Neural progenitor cell (in vitro differentiated cells): ENCODE data around the gene KXD1. TPM values are rescaled to one million over a fixed set of nuclear protein-coding genes. Genes with fewer than 3 reads are reported as not detected.
A peak's percentile ranks its signal among the peaks of the same experiment; 100 is the strongest.

Experiments used
- DNase-seq: peaks from one replicate; pipeline ENCODE4 v3.0.0-alpha.2; 2016; ENCODE audit warnings: low spot score
- H2AFZ ChIP-seq: fragments of 200-600 bp; sonication (generic); replicated peaks from 2 replicates; pipeline ENCODE4 v1.6.1; 2016; ENCODE audit warnings: antibody characterized with exemption
- H3F3A ChIP-seq: fragments of 200-600 bp; sonication (generic); 2 replicates; pipeline ENCODE4 v1.6.1; 2016; ENCODE audit warnings: antibody characterized with exemption, low read depth
- H3K27ac ChIP-seq: fragments of 200-600 bp; sonication (generic); 2 replicates; pipeline ENCODE4 v1.5.1; 2016; ENCODE audit warnings: mild to moderate bottlenecking
- H3K27me3 ChIP-seq: fragments of 200-600 bp; sonication (generic); 2 replicates; pipeline ENCODE4 v1.6.1; 2016; ENCODE audit warnings: mild to moderate bottlenecking, moderate library complexity
- H3K36me3 ChIP-seq: fragments of 200-600 bp; sonication (generic); 2 replicates; pipeline ENCODE4 v1.5.1; 2016
- H3K4me1 ChIP-seq: fragments of 200-600 bp; sonication (generic); 2 replicates; pipeline ENCODE4 v1.6.1; 2016; ENCODE audit warnings: mixed run types
- H3K4me2 ChIP-seq: fragments of 200-600 bp; sonication (generic); 2 replicates; pipeline ENCODE4 v1.6.1; 2016
- H3K4me3 ChIP-seq: fragments of 200-600 bp; sonication (generic); 2 replicates; pipeline ENCODE4 v1.5.1; 2016
- H3K79me2 ChIP-seq: fragments of 200-600 bp; sonication (generic); 2 replicates; pipeline ENCODE4 v1.6.1; 2016; ENCODE audit warnings: low read depth
- H3K9ac ChIP-seq: fragments of 200-600 bp; sonication (generic); 2 replicates; pipeline ENCODE4 v1.6.1; 2016
- H3K9me3 ChIP-seq: fragments of 200-600 bp; sonication (generic); 2 replicates; pipeline ENCODE4 v1.5.1; 2016; ENCODE audit warnings: low read depth
- H4K20me1 ChIP-seq: fragments of 200-600 bp; sonication (generic); 2 replicates; pipeline ENCODE4 v1.6.1; 2016; ENCODE audit warnings: low read depth
- H3K27ac Mint-ChIP-seq: 3 replicates; pipeline ENCODE4 v1.8.0; 2021; ENCODE audit warnings: mixed read lengths
- H3K27me3 Mint-ChIP-seq: 2 replicates; pipeline ENCODE4 v1.8.0; 2022; ENCODE audit warnings: low read depth, mild to moderate bottlenecking, inconsistent platforms, moderate library complexity, mixed read lengths; ENCODE audit not compliant: insufficient read depth
- H3K36me3 Mint-ChIP-seq: 3 replicates; pipeline ENCODE4 v1.8.0; 2021; ENCODE audit warnings: mixed read lengths
- H3K4me1 Mint-ChIP-seq: 3 replicates; pipeline ENCODE4 v1.8.0; 2021; ENCODE audit warnings: mixed read lengths
- H3K4me3 Mint-ChIP-seq: 3 replicates; pipeline ENCODE4 v1.8.0; 2021; ENCODE audit warnings: mild to moderate bottlenecking, moderate library complexity, mixed read lengths
- H3K9me3 Mint-ChIP-seq: 3 replicates; pipeline ENCODE4 v1.8.0; 2020; ENCODE audit warnings: mixed read lengths
- EZH2 ChIP-seq: fragments of 200-600 bp; sonication (generic); IDR thresholded peaks from 2 replicates; pipeline ENCODE4 v1.6.1; 2017; ENCODE audit warnings: antibody characterized with exemption, mild to moderate bottlenecking, moderate library complexity
- EZH2phosphoT487 ChIP-seq: fragments of 200-600 bp; sonication (generic); IDR thresholded peaks from 2 replicates; pipeline ENCODE4 v1.6.1; 2017; ENCODE audit warnings: antibody characterized with exemption
- total RNA-seq: library from RNA; depleted of rRNA; stranded (reverse); fragments of >200 nt; gene quantifications from 2 replicates; pipeline ENCODE4 v1.2.3, GENCODE V29; 2015; ENCODE audit warnings: low replicate concordance
- TF ChIP-seq, protein P1 (sequence below): fragments of 200-600 bp; sonication (generic); IDR thresholded peaks from 2 replicates; pipeline ENCODE4 v1.5.1; 2017; ENCODE audit warnings: antibody characterized with exemption, mild to moderate bottlenecking

The KXD1 gene
- total RNA-seq, 1 donor from 2014 or later = 82.7 TPM

- H3K9me3 Mint-ChIP-seq = no peaks in the 10 kb centered on the region
- Histone ChIP-seq H3K9me3 (no peaks in the 10 kb centered on the region), H3K36me3 (no peaks in the 10 kb centered on the region), H3K79me2 (peaks cover 2% of the 10 kb centered on the region), H3K4me1 (no peaks in the 10 kb centered on the region), H3K27me3 (no peaks in the 10 kb centered on the region), H3K4me2 (no peak overlapping the region), H4K20me1 (peaks cover 3% of the 10 kb centered on the region), H3K9ac (no peak overlapping the region), H3K4me3 (no peak overlapping the region), H2AFZ (no peak overlapping the region), H3F3A (peaks cover 16% of the 10 kb centered on the region), H3K27ac (no peak overlapping the region)
- no peak overlapping the region for H3K4me3 Mint-ChIP-seq
- peaks cover 2% of the 10 kb centered on the region for H3K36me3 Mint-ChIP-seq
- no peaks in the 10 kb centered on the region for H3K27me3 Mint-ChIP-seq
- peak overlapping the region; percentile 33 for H3K27ac Mint-ChIP-seq
- DNase-seq = no peak
- H3K4me1 Mint-ChIP-seq = no peaks in the 10 kb centered on the region
- TF ChIP-seq EZH2 (no peak), EZH2phosphoT487 (no peak)
- TF ChIP-seq, protein P1, sequence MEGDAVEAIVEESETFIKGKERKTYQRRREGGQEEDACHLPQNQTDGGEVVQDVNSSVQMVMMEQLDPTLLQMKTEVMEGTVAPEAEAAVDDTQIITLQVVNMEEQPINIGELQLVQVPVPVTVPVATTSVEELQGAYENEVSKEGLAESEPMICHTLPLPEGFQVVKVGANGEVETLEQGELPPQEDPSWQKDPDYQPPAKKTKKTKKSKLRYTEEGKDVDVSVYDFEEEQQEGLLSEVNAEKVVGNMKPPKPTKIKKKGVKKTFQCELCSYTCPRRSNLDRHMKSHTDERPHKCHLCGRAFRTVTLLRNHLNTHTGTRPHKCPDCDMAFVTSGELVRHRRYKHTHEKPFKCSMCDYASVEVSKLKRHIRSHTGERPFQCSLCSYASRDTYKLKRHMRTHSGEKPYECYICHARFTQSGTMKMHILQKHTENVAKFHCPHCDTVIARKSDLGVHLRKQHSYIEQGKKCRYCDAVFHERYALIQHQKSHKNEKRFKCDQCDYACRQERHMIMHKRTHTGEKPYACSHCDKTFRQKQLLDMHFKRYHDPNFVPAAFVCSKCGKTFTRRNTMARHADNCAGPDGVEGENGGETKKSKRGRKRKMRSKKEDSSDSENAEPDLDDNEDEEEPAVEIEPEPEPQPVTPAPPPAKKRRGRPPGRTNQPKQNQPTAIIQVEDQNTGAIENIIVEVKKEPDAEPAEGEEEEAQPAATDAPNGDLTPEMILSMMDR = no peak
These were observed 31.4 kb upstream of the KXD1 start for GRCh38 chr19:18526316-18526715.

- Histone ChIP-seq H3K79me2 (no peaks in the 10 kb centered on the region), H3K4me1 (no peaks in the 10 kb centered on the region), H3K27me3 (no peaks in the 10 kb centered on the region), H3K9ac (no peak overlapping the region), H3K4me2 (no peak overlapping the region), H3K9me3 (no peaks in the 10 kb centered on the region), H3K36me3 (no peaks in the 10 kb centered on the region), H2AFZ (no peak overlapping the region), H3F3A (no peaks in the 10 kb centered on the region), H4K20me1 (no peaks in the 10 kb centered on the region), H3K4me3 (no peak overlapping the region), H3K27ac (no peak overlapping the region)
- H3K36me3 Mint-ChIP-seq = peaks cover 8% of the 10 kb centered on the region
- no peaks in the 10 kb centered on the region for H3K4me1 Mint-ChIP-seq
- H3K4me3 Mint-ChIP-seq = no peak overlapping the region
- H3K27ac Mint-ChIP-seq = no peak overlapping the region
- no peaks in the 10 kb centered on the region for H3K27me3 Mint-ChIP-seq
- DNase-seq = no peak
- TF ChIP-seq, protein P1 = no peak
- TF ChIP-seq EZH2phosphoT487 (no peak), EZH2 (no peak)
- no peaks in the 10 kb centered on the region for H3K9me3 Mint-ChIP-seq
These were observed 27.9 kb upstream of the KXD1 start for GRCh38 chr19:18529782-18530181.

DNA sequence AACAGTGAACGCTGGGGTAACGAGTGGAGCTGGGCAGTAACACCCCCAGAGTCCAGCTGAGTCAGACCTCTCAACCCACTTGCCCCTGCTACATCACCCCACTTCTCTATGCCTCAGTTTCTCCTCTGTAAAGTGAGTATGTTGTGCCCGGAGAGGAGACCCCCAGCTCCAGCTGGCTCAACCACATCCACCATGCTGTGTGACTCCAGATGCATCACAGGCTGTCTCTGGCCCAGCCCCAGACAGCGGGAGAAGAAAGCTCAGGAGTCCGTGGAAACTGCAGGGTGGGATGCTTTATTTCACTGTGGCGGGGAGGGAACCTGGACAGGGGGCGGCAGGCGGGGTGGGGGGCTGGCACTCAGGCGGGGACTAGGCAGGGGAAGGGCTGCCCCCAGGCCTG lies 26.2 kb upstream of the KXD1 start:
- peaks cover 9% of the 10 kb centered on the region for H3K36me3 Mint-ChIP-seq

More for the DNA sequence above, 26.2 kb upstream of the KXD1 start:
- Histone ChIP-seq H3K9ac (no peak overlapping the region), H3K36me3 (no peaks in the 10 kb centered on the region), H3K27ac (no peak overlapping the region), H3K9me3 (no peaks in the 10 kb centered on the region), H4K20me1 (no peaks in the 10 kb centered on the region), H3K27me3 (no peaks in the 10 kb centered on the region), H3K4me3 (no peak overlapping the region), H3K4me1 (no peaks in the 10 kb centered on the region), H3K79me2 (no peaks in the 10 kb centered on the region), H2AFZ (no peak overlapping the region), H3F3A (no peaks in the 10 kb centered on the region), H3K4me2 (no peak overlapping the region)
- no peak overlapping the region for H3K27ac Mint-ChIP-seq
- H3K4me1 Mint-ChIP-seq = no peaks in the 10 kb centered on the region
- no peaks in the 10 kb centered on the region for H3K27me3 Mint-ChIP-seq
- TF ChIP-seq EZH2 = no peak
- no peak for TF ChIP-seq EZH2phosphoT487
- TF ChIP-seq, protein P1 = no peak
- H3K4me3 Mint-ChIP-seq = no peak overlapping the region
- no peaks in the 10 kb centered on the region for H3K9me3 Mint-ChIP-seq
- DNase-seq = no peak
